Right ventricle myocardium superior (tissue), 1 donor: Measurements from ENCODE around the gene SYNRG. TPM values are rescaled to one million over a fixed set of nuclear protein-coding genes. Genes with fewer than 3 reads are reported as not detected.
A peak's percentile ranks its signal among the peaks of the same experiment; 100 is the strongest.

Experiments
- ATAC-seq: fragments of 200-7000 bp; cut with Tn5 transposase; one replicate; pipeline ENCODE4 v1.9.1; 2020; ENCODE audit warnings: mild to moderate bottlenecking; ENCODE audit not compliant: poor library complexity
- DNase-seq: peaks from one replicate; pipeline ENCODE4 v3.0.0-alpha.2; 2020
- intact Hi-C: fragments of 100-400 bp; cut with DNase I; formaldehyde crosslinking; loops from one replicate; pipeline ENCODE4 v1.11.2; 2022
- total RNA-seq: library from RNA; stranded (reverse); fragmentation: NEBNext Ultra II Directional; extraction: Animal tissue kit (Norgen Biotek cat#: 25700); gene quantifications from one replicate; pipeline ENCODE4 v1.2.1, GENCODE V29; 2021
- donor health status: DM: no; HTN: yes; CAD: no; lungs with severe emphysema.

Gene SYNRG
- total RNA-seq, 1 donor from 2014 or later = 32.6 TPM

GRCh38 chr17:37557482-37557881 is 51.7 kb downstream of the SYNRG start:
- DNase-seq (no peak), ATAC-seq (no peak)
- intact Hi-C loops = no loop called here

- intact Hi-C loops = no loop called here
- ATAC-seq (no peak), DNase-seq (no peak)
Measured at GRCh38 chr17:37555386-37555785, 53.8 kb downstream of the SYNRG start.

- ATAC-seq = no peak
- intact Hi-C loops = no loop called here
- DNase-seq = no peak
Measured at GRCh38 chr17:37553401-37553966, 55.7 kb downstream of the SYNRG start.

- DNase-seq (no peak), ATAC-seq (no peak)
- intact Hi-C loops = no loop called here
Measured at GRCh38 chr17:37551788-37552187, 57.4 kb downstream of the SYNRG start.

GRCh38 chr17:37547986-37548385 is 61.2 kb downstream of the SYNRG start:
- intact Hi-C loops = no loop called here
- DNase-seq (no peak), ATAC-seq (peak; percentile 65)

GRCh38 chr17:37546302-37546701 is 62.9 kb downstream of the SYNRG start:
- intact Hi-C loops = no loop called here
- DNase-seq (no peak), ATAC-seq (no peak)

- ATAC-seq (no peak), DNase-seq (no peak)
- intact Hi-C loops = no loop called here
Measured at GRCh38 chr17:37545486-37545885, 63.7 kb downstream of the SYNRG start.

GRCh38 chr17:37543637-37544052 is 65.6 kb downstream of the SYNRG start:
- intact Hi-C loops = no loop called here
- ATAC-seq = no peak
- no peak for DNase-seq

- DNase-seq (no peak), ATAC-seq (no peak)
Measured at GRCh38 chr17:37541880-37542660, 67.1 kb downstream of the SYNRG start.

GRCh38 chr17:37538981-37539659 is 70.1 kb downstream of the SYNRG start:
- ATAC-seq = no peak
- DNase-seq = no peak
- intact Hi-C loops = no loop called here

More at GRCh38 chr17:37541880-37542660, 67.1 kb downstream of the SYNRG start:
- intact Hi-C loops = no loop called here

- no peak for DNase-seq
- intact Hi-C loops = no loop called here
- ATAC-seq = no peak
Measured at GRCh38 chr17:37535906-37536305, 73.3 kb downstream of the SYNRG start.

- intact Hi-C loops = no loop called here
- no peak for DNase-seq
Measured at GRCh38 chr17:37532756-37533155, 76.5 kb downstream of the SYNRG start.

GRCh38 chr17:37530420-37530819 is 78.8 kb downstream of the SYNRG start:
- DNase-seq (no peak), ATAC-seq (no peak)
- intact Hi-C loops = no loop called here

More at GRCh38 chr17:37532756-37533155, 76.5 kb downstream of the SYNRG start:
- no peak for ATAC-seq

GRCh38 chr17:37527249-37527851 is 81.9 kb downstream of the SYNRG start:
- peak; percentile 72 for ATAC-seq
- intact Hi-C loops = no loop called here
- DNase-seq = no peak

- DNase-seq (no peak), ATAC-seq (no peak)
- intact Hi-C loops = no loop called here
Measured at GRCh38 chr17:37523715-37524219, 85.5 kb downstream of the SYNRG start.

GRCh38 chr17:37521821-37522220 is 87.4 kb downstream of the SYNRG start:
- ATAC-seq = peak; percentile 63
- intact Hi-C loops = no loop called here
- no peak for DNase-seq

GRCh38 chr17:37520174-37520573 is 89.0 kb downstream of the SYNRG start:
- ATAC-seq (no peak), DNase-seq (no peak)
- intact Hi-C loops = no loop called here

- DNase-seq (no peak), ATAC-seq (no peak)
- intact Hi-C loops = no loop called here
Measured at GRCh38 chr17:37519251-37519985, 89.8 kb downstream of the SYNRG start.

- no peak for ATAC-seq
- no peak for DNase-seq
- intact Hi-C loops = no loop called here
Measured at GRCh38 chr17:37518826-37519225, 90.4 kb downstream of the SYNRG start.
